Smooth muscle cell of trachea (primary cell): ENCODE measurements around the gene IMMP2L. TPM values are rescaled to one million over a fixed set of nuclear protein-coding genes. Genes with fewer than 3 reads are reported as not detected.

Experiments used
- total RNA-seq: library from RNA; depleted of rRNA; stranded (reverse); fragments of >200 nt; gene quantifications from 2 replicates; pipeline ENCODE4 v1.2.1, GENCODE V29; 2014

Gene IMMP2L
- total RNA-seq, result 10.8 and 25.0 TPM in 2 replicates

DNA sequence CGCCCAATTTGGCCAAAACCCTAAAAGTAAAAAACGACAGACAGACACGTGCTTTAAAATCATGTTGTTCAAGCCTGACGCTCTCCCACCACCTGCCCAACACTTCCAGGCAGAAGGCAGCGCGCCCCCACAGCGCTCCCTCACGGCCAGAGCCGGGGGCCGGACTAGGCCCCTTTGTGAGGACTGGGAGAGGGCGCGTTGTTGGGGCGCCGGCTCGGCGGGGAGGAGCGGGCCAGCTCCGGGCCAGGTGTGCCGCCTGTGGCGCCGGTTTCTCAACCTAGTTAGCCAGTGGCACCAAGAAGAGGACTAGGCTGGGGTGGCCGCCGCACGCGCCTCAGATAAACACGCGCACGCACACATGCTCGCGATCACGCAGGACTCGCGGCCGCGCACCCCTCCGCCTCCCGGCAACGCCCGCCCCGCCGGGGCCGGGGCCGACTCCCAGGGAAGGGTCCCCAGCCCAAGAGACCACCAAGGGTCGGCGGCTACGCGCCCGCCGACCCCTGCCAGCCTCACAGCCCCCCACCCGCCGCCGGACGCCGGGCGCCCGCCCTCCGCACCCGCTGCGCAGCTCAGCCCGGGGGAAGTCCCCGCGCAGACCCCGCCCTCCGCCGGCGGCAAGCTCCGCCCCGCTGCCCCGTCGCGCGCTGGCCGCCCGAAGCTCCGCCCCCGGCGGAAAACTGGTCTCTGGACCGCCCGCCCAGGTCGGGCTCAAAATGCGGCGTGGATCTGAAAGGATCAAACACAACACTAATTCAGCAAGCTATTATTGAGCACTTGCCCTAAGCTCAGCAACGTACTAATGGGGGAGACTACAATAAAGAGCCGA is at the start of gene IMMP2L:
IMMP2L (minus strand) TSS at position 589 of the 829 bp plus-strand sequence.

DNA sequence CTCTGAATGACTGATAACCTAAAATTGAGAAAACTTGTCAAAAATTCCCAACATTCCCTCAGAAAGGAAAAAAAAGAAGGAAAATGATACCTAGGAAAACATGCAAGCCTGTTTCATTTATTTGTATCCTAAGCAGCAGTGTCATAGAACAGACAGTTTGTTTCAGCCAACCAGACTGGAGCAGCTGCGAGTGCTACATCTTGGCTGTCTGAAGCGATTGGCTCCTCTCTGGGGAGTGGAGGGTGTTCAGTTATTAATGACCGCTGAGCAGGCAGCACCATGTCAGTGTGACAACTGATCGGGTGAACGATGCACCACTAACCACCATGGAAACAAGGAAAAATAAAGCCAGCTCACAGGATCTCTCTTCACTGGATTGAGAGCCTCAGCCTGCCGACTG is 471.4 kb downstream of the IMMP2L start, which contains the start of gene LRRN3:
LRRN3 (plus strand) TSS at position 282 of the 400 bp plus-strand sequence. CDS start 31,646 bp downstream, outside the sequence.

